Liver (tissue), 10 donors: ENCODE results near the gene PLA2G4B. TPM values are rescaled to one million over a fixed set of nuclear protein-coding genes. Genes with fewer than 3 reads are reported as not detected.

ENCODE experiments used
- DNase-seq: peaks from one replicate; pipeline ENCODE4 v3.0.0-alpha.2; 2017; ENCODE audit warnings: low spot score
- H3K27ac ChIP-seq, 2 donors: one replicate each; pipeline ENCODE4 v1.7.0; 2013; ENCODE audit warnings: inconsistent platforms in 2 of 2, low read length in 2 of 2, control low read depth in 1 of 2, low read depth in 1 of 2, mild to moderate bottlenecking in 1 of 2
- H3K27me3 ChIP-seq, 4 donors: one replicate each; pipeline versions ENCODE4 v1.6.1 to v1.7.0; 2013; ENCODE audit warnings: low read length in 3 of 4, inconsistent platforms in 1 of 4, mild to moderate bottlenecking in 1 of 4, moderate library complexity in 1 of 4; ENCODE audit not compliant: control insufficient read depth in 4 of 4, insufficient read depth in 4 of 4
- H3K36me3 ChIP-seq, 4 donors: one replicate each; pipeline versions ENCODE4 v1.6.1 to v1.7.0; 2013; ENCODE audit warnings: low read length in 3 of 4, mild to moderate bottlenecking in 3 of 4, low read depth in 1 of 4, moderate library complexity in 1 of 4; ENCODE audit not compliant: control insufficient read depth in 4 of 4, insufficient read depth in 3 of 4
- H3K4me1 ChIP-seq, 4 donors: one replicate each; pipeline versions ENCODE4 v1.6.1 to v1.7.0; 2013; ENCODE audit warnings: low read length in 3 of 4, mild to moderate bottlenecking in 3 of 4, moderate library complexity in 1 of 4; ENCODE audit not compliant: control insufficient read depth in 4 of 4, insufficient read depth in 4 of 4
- H3K4me3 ChIP-seq, 3 donors: one replicate each; pipeline versions ENCODE4 v1.6.1 to v1.7.0; 2013; ENCODE audit warnings: low read length in 3 of 3, control low read depth in 1 of 3, low read depth in 1 of 3, mild to moderate bottlenecking in 1 of 3
- H3K9ac ChIP-seq, 2 donors: one replicate each; pipeline ENCODE4 v1.7.0; 2013; ENCODE audit warnings: low read length in 2 of 2, mild to moderate bottlenecking in 2 of 2, moderate library complexity in 2 of 2, control low read depth in 1 of 2, low read depth in 1 of 2
- H3K9me3 ChIP-seq, 4 donors: one replicate each; pipeline versions ENCODE4 v1.6.1 to v1.7.0; 2013; ENCODE audit warnings: low read length in 3 of 4; ENCODE audit not compliant: control insufficient read depth in 4 of 4
- ATF3 ChIP-seq: IDR thresholded peaks from 2 replicates; pipeline ENCODE4 v1.6.1; 2016; ENCODE audit warnings: antibody characterized with exemption
- CTCF ChIP-seq: fragments of 150-350 bp; IDR thresholded peaks from 2 replicates; pipeline ENCODE4 v1.5.1; 2017; ENCODE audit warnings: improper control_type of control experiment, low read depth, low read length; ENCODE audit not compliant: missing input control
- EGR1 ChIP-seq, 2 donors: IDR thresholded peaks; 2 replicates each; pipeline ENCODE4 v1.6.1; 2016 to 2018; ENCODE audit warnings: antibody characterized with exemption in 2 of 2, low read depth in 2 of 2
- FOXA1 ChIP-seq: IDR thresholded peaks from 2 replicates; pipeline ENCODE4 v1.6.1; 2016; ENCODE audit warnings: antibody characterized with exemption
- HNF4A ChIP-seq, 2 donors: conservative IDR thresholded peaks; 2 replicates each; pipeline ENCODE4 v1.6.1; 2016; ENCODE audit warnings: antibody characterized with exemption in 2 of 2, mild to moderate bottlenecking in 2 of 2
- JUND ChIP-seq, 2 donors: IDR thresholded peaks; 2 replicates each; pipeline ENCODE4 v1.6.1; 2016; ENCODE audit warnings: antibody characterized with exemption in 2 of 2
- NR2F2 ChIP-seq: IDR thresholded peaks from 2 replicates; pipeline ENCODE4 v1.6.1; 2016; ENCODE audit warnings: antibody characterized with exemption
- RAD21 ChIP-seq, 2 donors: IDR thresholded peaks; 2 replicates each; pipeline ENCODE4 v1.6.1; 2016; ENCODE audit warnings: antibody characterized with exemption in 2 of 2, mild to moderate bottlenecking in 2 of 2
- REST ChIP-seq: IDR thresholded peaks from 2 replicates; pipeline ENCODE4 v1.6.1; 2016; ENCODE audit warnings: antibody characterized with exemption, mild to moderate bottlenecking
- SP1 ChIP-seq: IDR thresholded peaks from 2 replicates; pipeline ENCODE4 v1.6.1; 2018; ENCODE audit warnings: antibody characterized with exemption, mild to moderate bottlenecking
- TAF1 ChIP-seq: conservative IDR thresholded peaks from 2 replicates; pipeline ENCODE4 v1.6.1; 2016; ENCODE audit warnings: antibody characterized with exemption, mild to moderate bottlenecking
- YY1 ChIP-seq: IDR thresholded peaks from 2 replicates; pipeline ENCODE4 v1.6.1; 2016; ENCODE audit warnings: antibody characterized with exemption, mild to moderate bottlenecking
- WGBS: extraction: QIAGEN DNeasy Blood & Tissue Kit; methylation state at CpG from one replicate; pipeline ENCODE4 v1.1.7; 2013; 5-methylcytosine and 5-hydroxymethylcytosine counted together
- polyA plus RNA-seq, 2 donors: library from polyadenylated mRNA; stranded (reverse) in 1 of 2; unstranded in 1 of 2; fragments of 200-250 nt in 1 of 2; fragments of >200 nt in 1 of 2; fragmentation: Nextera tagmentation in 1 of 2; extraction: Ambion mirVana in 1 of 2; gene quantifications; one replicate each; pipeline versions ENCODE4 v1.2.1 to v1.2.3, GENCODE V29; 2013 to 2015
- small RNA-seq: library from RNA; depleted of rRNA; stranded (forward); fragments of <200 nt; gene quantifications from one replicate; pipeline ENCODE3, GENCODE V24; 2014
- total RNA-seq, 2 donors: library from RNA; depleted of rRNA; stranded (reverse); fragments of >200 nt; gene quantifications; one replicate each; pipeline ENCODE4 v1.2.3, GENCODE V29; 2014
- donor health status: healthy.
- donor health status: healthy.
- donor health status: healthy.
- donor health status: healthy.
- donor health status: healthy.

The PLA2G4B gene
- total and polyA plus RNA-seq, 4 donors = 0.33 to 3.6 (median 2.3) TPM

GRCh38 chr15:41896566-41896965 lies 57.9 kb downstream of the PLA2G4B start:
- Histone ChIP-seq H3K9me3 (no peaks in the 10 kb centered on the region), H3K9ac (no peak overlapping the region), H3K4me1 (peaks cover 7 to 21% (median 13%) of the 10 kb centered on the region in 4 donors), H3K27ac (no peak overlapping the region), H3K36me3 (peaks cover 3 to 13% (median 9%) of the 10 kb centered on the region in 4 donors), H3K4me3 (no peak overlapping the region), H3K27me3 (no peaks in the 10 kb centered on the region)
- WGBS = 92% methylated on average over 6 of the region's 6 CpGs
- TF ChIP-seq HNF4A (conservative IDR thresholded peaks at IDR 0.05) = no peak
- TF ChIP-seq RAD21 (IDR thresholded peaks at IDR 0.05) = no peak
- no peak for TF ChIP-seq CTCF
- no peak for TF ChIP-seq TAF1
- no peak for TF ChIP-seq ATF3
- no peak for TF ChIP-seq FOXA1
- TF ChIP-seq SP1 = no peak
- no peak for TF ChIP-seq NR2F2
- TF ChIP-seq REST = no peak
- no peak for TF ChIP-seq YY1
- no peak for DNase-seq

- no peaks in the 10 kb centered on the region for H3K9me3 ChIP-seq
- no peak overlapping the region for H3K27ac ChIP-seq
- no peak for TF ChIP-seq JUND (IDR thresholded peaks at IDR 0.05)
- TF ChIP-seq EGR1 (IDR thresholded peaks at IDR 0.05; ENCODE audit: low read depth in 2 of 2) = no peak
- no peak for TF ChIP-seq ATF3
- TF ChIP-seq HNF4A (conservative IDR thresholded peaks at IDR 0.05) = no peak
- WGBS = 92% methylated on average over 8 of the region's 8 CpGs
- no peak overlapping the region for H3K9ac ChIP-seq
- H3K27me3 ChIP-seq = no peaks in the 10 kb centered on the region
- H3K4me3 ChIP-seq = no peak overlapping the region
- H3K4me1 ChIP-seq = peaks cover 5 to 14% (median 7%) of the 10 kb centered on the region in 4 donors
- peaks cover 3 to 13% (median 9%) of the 10 kb centered on the region in 4 donors for H3K36me3 ChIP-seq
- DNase-seq = no peak
Measured at GRCh38 chr15:41897363-41897799, 58.7 kb downstream of the PLA2G4B start.

Small RNA genes lying within 50 kb of the gene (small RNA-seq; reads per million reads assigned to genes)
- gene JMJD7-PLA2G4B (not detected), gene MIR4310 (not detected), gene RNA5SP393 (not detected)

Other genes with a start within 250 kb of the PLA2G4B start
- 10 to 100 TPM; 17.3 to 33.5 TPM for gene MGA, start 178.4 kb upstream of the PLA2G4B start, total RNA-seq
- 1 to 10 TPM; 2.1 to 9.1 TPM for gene MGA, start 178.4 kb upstream of the PLA2G4B start, polyA plus RNA-seq
- gene MAPKBP1, start 64.4 kb upstream of the PLA2G4B start, total RNA-seq = 10 to 100 TPM in 1 of 2 donors, 1 to 10 TPM in 1; 3.7 to 10.3 TPM
- 1 to 10 TPM in 1 of 2 donors, under 1 TPM in 1; 0.89 to 1.7 TPM for gene MAPKBP1, start 64.4 kb upstream of the PLA2G4B start, polyA plus RNA-seq
- 1 to 10 TPM in 1 of 2 donors, under 1 TPM in 1; 0.75 to 4.9 TPM for gene JMJD7, start 10.8 kb upstream of the PLA2G4B start, total RNA-seq
- 1 to 10 TPM; 5.9 TPM for gene JMJD7, start 10.8 kb upstream of the PLA2G4B start, polyA plus RNA-seq
- gene SPTBN5, start 55.2 kb downstream of the PLA2G4B start, total RNA-seq = 1 to 10 TPM in 1 of 2 donors, under 1 TPM in 1; 0.14 to 1.7 TPM
- gene SPTBN5, start 55.2 kb downstream of the PLA2G4B start, polyA plus RNA-seq = under 1 TPM; 0.12 to 0.19 TPM
- 1 to 10 TPM; 5.1 to 10.0 TPM for gene EHD4, start 133.7 kb downstream of the PLA2G4B start, total RNA-seq
- gene EHD4, start 133.7 kb downstream of the PLA2G4B start, polyA plus RNA-seq = 1 to 10 TPM; 3.3 to 7.3 TPM
- gene PLA2G4E, start 182.2 kb downstream of the PLA2G4B start, total RNA-seq = not detected
- not detected for gene PLA2G4E, start 182.2 kb downstream of the PLA2G4B start, polyA plus RNA-seq